Astrocyte (in vitro differentiated cells and primary cell): ENCODE measurements around the gene INPP5A.

Experiments used
- CTCF ChIP-seq: IDR thresholded peaks from 2 replicates; pipeline ENCODE4 v1.5.1; 2011; ENCODE audit warnings: low read depth, mild to moderate bottlenecking, inconsistent platforms, low read length, moderate library complexity; ENCODE audit not compliant: insufficient read depth
- EZH2 ChIP-seq: IDR thresholded peaks from 2 replicates; pipeline ENCODE4 v1.6.1; 2012; ENCODE audit warnings: mild to moderate bottlenecking, low read length, inconsistent platforms; ENCODE audit not compliant: insufficient read depth

DNA sequence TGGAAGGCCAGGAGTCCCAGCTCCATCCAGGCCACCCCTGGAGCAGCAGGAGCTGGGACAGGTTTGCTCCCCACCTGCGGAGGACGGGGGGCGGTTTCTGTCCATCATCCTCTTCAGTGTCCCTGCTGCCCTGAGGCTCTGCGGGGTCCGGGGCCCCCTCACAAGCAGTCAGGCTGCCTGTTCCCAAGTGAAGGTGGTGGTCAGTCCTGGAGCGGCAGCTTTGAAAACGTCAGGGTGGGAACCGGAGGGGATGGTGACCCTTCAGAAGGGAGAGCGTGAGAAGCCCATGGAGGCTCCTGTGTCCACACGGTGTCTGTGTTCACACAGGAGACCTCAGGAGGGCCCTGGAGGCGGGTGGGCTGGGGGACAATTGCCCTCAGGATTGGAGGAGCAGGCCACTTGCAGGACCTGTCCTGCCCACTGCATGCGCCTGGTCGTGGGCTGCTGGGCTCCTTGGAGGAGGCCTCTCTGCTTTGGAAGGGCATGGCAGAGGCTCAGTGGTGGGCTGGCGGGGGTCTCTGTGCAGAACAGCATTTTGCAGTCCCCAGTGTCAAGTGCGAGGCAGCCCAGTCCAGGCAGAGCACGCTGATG is 49.3 kb upstream of the INPP5A start:
- TF ChIP-seq CTCF (no peak), EZH2 (no peak)
